OCI-M2 (cell line): ENCODE results near the gene SLAMF6.
"Not testable (repeated sequence)": the region's sequence is repeated elsewhere in the genome, so short reads cannot be mapped to it uniquely, and the experiment has no call there.

ENCODE experiments used
- DNase-seq: peaks from one replicate; lab custom pipeline; 2025; ENCODE audit not compliant: unreplicated experiment; lab: John Stamatoyannopoulos, UW

Gene SLAMF6

GRCh38 chr1:160522622-160523345 is at the start of gene SLAMF6:
Gene SLAMF6, minus strand, starts transcription at chr1:160523255. Its CDS starts 63 bp downstream, at chr1:160523192.
- DNase-seq: no peak

- no peak for DNase-seq
Observed at GRCh38 chr1:160570840-160571239, 47.8 kb upstream of the SLAMF6 start.

- DNase-seq: no peak
Observed at GRCh38 chr1:160569806-160570205, 46.8 kb upstream of the SLAMF6 start.

GRCh38 chr1:160567858-160568682 is 45.0 kb upstream of the SLAMF6 start:
- DNase-seq: no peak

GRCh38 chr1:160567341-160567740 is 44.3 kb upstream of the SLAMF6 start:
- no peak for DNase-seq

GRCh38 chr1:160565564-160565963 is 42.5 kb upstream of the SLAMF6 start:
- no peak for DNase-seq

GRCh38 chr1:160563230-160563629 is 40.2 kb upstream of the SLAMF6 start:
- not testable (repeated sequence) for DNase-seq

- not testable (repeated sequence) for DNase-seq
Observed at GRCh38 chr1:160562745-160563144, 39.7 kb upstream of the SLAMF6 start.

GRCh38 chr1:160560806-160561205 is 37.8 kb upstream of the SLAMF6 start:
- DNase-seq: no peak

- no peak for DNase-seq
Observed at GRCh38 chr1:160560045-160560705, 37.1 kb upstream of the SLAMF6 start.

- not testable (repeated sequence) for DNase-seq
Observed at GRCh38 chr1:160559437-160559836, 36.4 kb upstream of the SLAMF6 start.

- no peak for DNase-seq
Observed at GRCh38 chr1:160558660-160559380, 35.8 kb upstream of the SLAMF6 start.

GRCh38 chr1:160553778-160554177 is 30.7 kb upstream of the SLAMF6 start:
- no peak for DNase-seq

GRCh38 chr1:160552425-160552824 is 29.4 kb upstream of the SLAMF6 start:
- DNase-seq: no peak

GRCh38 chr1:160550572-160551034 is 27.5 kb upstream of the SLAMF6 start:
- no peak for DNase-seq

- no peak for DNase-seq
Observed at GRCh38 chr1:160549665-160550006, 26.6 kb upstream of the SLAMF6 start.

- DNase-seq: no peak
Observed at GRCh38 chr1:160548960-160549664, 26.1 kb upstream of the SLAMF6 start.

GRCh38 chr1:160548183-160548582 is 25.1 kb upstream of the SLAMF6 start:
- DNase-seq: no peak

GRCh38 chr1:160547422-160547821 is 24.4 kb upstream of the SLAMF6 start:
- no peak for DNase-seq

GRCh38 chr1:160546942-160547341 is 23.9 kb upstream of the SLAMF6 start:
- DNase-seq: no peak
